ENCODE measurements around the gene C11orf58. TPM values are rescaled to one million over a fixed set of nuclear protein-coding genes. Genes with fewer than 3 reads are reported as not detected.

C11orf58 gene
- total RNA-seq, 4 donors from 2014 or later = 144 to 202 (median 175) TPM

- intact Hi-C loops (cut with DNase I) = loop anchor here (10.0 kb wide), 1 partner anchor 276 kb away; no protein-coding TSS in a partner anchor
- peak; percentile 80 to 100 (median 91) for TF ChIP-seq CTCF (IDR thresholded peaks at IDR 0.05)
- TF ChIP-seq POLR2A (IDR thresholded peaks at IDR 0.05; ENCODE audit: low read depth) = no peak
- TF ChIP-seq EP300 (IDR thresholded peaks at IDR 0.05) = no peak
- no peak for TF ChIP-seq POLR2AphosphoS5 (IDR thresholded peaks at IDR 0.05)
- Histone ChIP-seq H3K4me1 (peaks cover 4 to 60% (median 28%) of the 10 kb centered on the region in 4 donors), H3K27me3 (no peaks in the 10 kb centered on the region), H3K27ac (replicated peaks in 1 of 4) (no peak overlapping the region), H3K4me3 (no peak overlapping the region), H3K9me3 (no peaks in the 10 kb centered on the region), H3K36me3 (peaks cover 0 to 23% (median 2%) of the 10 kb centered on the region in 4 donors)
- DNase-seq (ENCODE audit: extremely low spot score) = no peak
- WGBS = 74% methylated on average over 15 of the region's 17 CpGs
These were observed 50.0 kb downstream of the C11orf58 start for GRCh38 chr11:16788141-16789062.

- intact Hi-C loops (cut with DNase I) = loop anchor here (10.0 kb wide), 1 partner anchor 276 kb away; no protein-coding TSS in a partner anchor
- no peak overlapping the region for H3K4me3 ChIP-seq
- H3K27ac ChIP-seq (replicated peaks in 1 of 4) = no peak overlapping the region
- no peak for DNase-seq (ENCODE audit: extremely low spot score)
- peaks cover 4 to 61% (median 28%) of the 10 kb centered on the region in 4 donors for H3K4me1 ChIP-seq
- peaks cover 0 to 20% (median 4%) of the 10 kb centered on the region in 4 donors for H3K36me3 ChIP-seq
- H3K9me3 ChIP-seq = no peaks in the 10 kb centered on the region
- H3K27me3 ChIP-seq = no peaks in the 10 kb centered on the region
- TF ChIP-seq CTCF (IDR thresholded peaks at IDR 0.05) (no peak), POLR2AphosphoS5 (IDR thresholded peaks at IDR 0.05) (no peak), POLR2A (IDR thresholded peaks at IDR 0.05; ENCODE audit: low read depth) (no peak), EP300 (IDR thresholded peaks at IDR 0.05) (no peak)
- 90% methylated on average over 11 of the region's 13 CpGs for WGBS
These were observed 50.6 kb downstream of the C11orf58 start for GRCh38 chr11:16789063-16789420.

- Histone ChIP-seq H3K4me1 (peaks cover 4 to 56% (median 28%) of the 10 kb centered on the region in 4 donors), H3K27me3 (no peaks in the 10 kb centered on the region), H3K4me3 (no peak overlapping the region), H3K9me3 (no peaks in the 10 kb centered on the region), H3K36me3 (peaks cover 0 to 20% (median 6%) of the 10 kb centered on the region in 4 donors), H3K27ac (replicated peaks in 1 of 4) (no peak overlapping the region)
- no peak for DNase-seq (ENCODE audit: extremely low spot score)
- intact Hi-C loops (cut with DNase I) = loop anchor here (10.0 kb wide), 1 partner anchor 275 kb away; no protein-coding TSS in a partner anchor
- no peak for TF ChIP-seq POLR2A (IDR thresholded peaks at IDR 0.05; ENCODE audit: low read depth)
- no peak for TF ChIP-seq POLR2AphosphoS5 (IDR thresholded peaks at IDR 0.05)
- TF ChIP-seq EP300 (IDR thresholded peaks at IDR 0.05) = no peak
- no peak for TF ChIP-seq CTCF (IDR thresholded peaks at IDR 0.05)
- WGBS = 91% methylated on average over 9 of the region's 10 CpGs
These were observed 51.4 kb downstream of the C11orf58 start for GRCh38 chr11:16789560-16790485.

GRCh38 chr11:16790486-16791190 is 52.2 kb downstream of the C11orf58 start:
- H3K9me3 ChIP-seq = no peaks in the 10 kb centered on the region
- H3K4me1 ChIP-seq = peaks cover 4 to 49% (median 28%) of the 10 kb centered on the region in 4 donors
- peak overlapping the region; percentile 20 to 67 (median 46) for H3K27ac ChIP-seq (replicated peaks in 1 of 4)
- no peak for DNase-seq (ENCODE audit: extremely low spot score)
- 93% methylated on average over 11 of the region's 16 CpGs for WGBS
- no peak overlapping the region for H3K4me3 ChIP-seq
- intact Hi-C loops (cut with DNase I) = no loop called here
- H3K27me3 ChIP-seq = no peaks in the 10 kb centered on the region
- TF ChIP-seq POLR2AphosphoS5 (IDR thresholded peaks at IDR 0.05) = no peak
- TF ChIP-seq CTCF (IDR thresholded peaks at IDR 0.05) = no peak
- TF ChIP-seq POLR2A (IDR thresholded peaks at IDR 0.05; ENCODE audit: low read depth) = no peak
- TF ChIP-seq EP300 (IDR thresholded peaks at IDR 0.05) = no peak
- peaks cover 0 to 20% (median 6%) of the 10 kb centered on the region in 4 donors for H3K36me3 ChIP-seq
